Gastroesophageal sphincter (tissue), 3 donors: ENCODE measurements around the gene CNTNAP2.

Source experiments
- EP300 ChIP-seq: sonication (generic); formaldehyde crosslinking; IDR thresholded peaks from one replicate; pipeline ENCODE4 v1.6.1; 2017; ENCODE audit warnings: antibody characterized with exemption, mild to moderate bottlenecking
- POLR2AphosphoS5 ChIP-seq: sonication (generic); formaldehyde crosslinking; IDR thresholded peaks from one replicate; pipeline ENCODE4 v1.6.1; 2017; ENCODE audit warnings: antibody characterized with exemption
- TF ChIP-seq, protein P1 (sequence below), 4 experiments: fragments of 200-600 bp in 2 of 4; fragments of 450-650 bp in 2 of 4; sonication (generic) in 1 of 4; IDR thresholded peaks; one replicate each; pipeline ENCODE4 v1.5.1; 2017 to 2019; ENCODE audit warnings: antibody characterized with exemption in 4 of 4, mild to moderate bottlenecking in 2 of 4, moderate library complexity in 2 of 4

- TF ChIP-seq, protein P1, sequence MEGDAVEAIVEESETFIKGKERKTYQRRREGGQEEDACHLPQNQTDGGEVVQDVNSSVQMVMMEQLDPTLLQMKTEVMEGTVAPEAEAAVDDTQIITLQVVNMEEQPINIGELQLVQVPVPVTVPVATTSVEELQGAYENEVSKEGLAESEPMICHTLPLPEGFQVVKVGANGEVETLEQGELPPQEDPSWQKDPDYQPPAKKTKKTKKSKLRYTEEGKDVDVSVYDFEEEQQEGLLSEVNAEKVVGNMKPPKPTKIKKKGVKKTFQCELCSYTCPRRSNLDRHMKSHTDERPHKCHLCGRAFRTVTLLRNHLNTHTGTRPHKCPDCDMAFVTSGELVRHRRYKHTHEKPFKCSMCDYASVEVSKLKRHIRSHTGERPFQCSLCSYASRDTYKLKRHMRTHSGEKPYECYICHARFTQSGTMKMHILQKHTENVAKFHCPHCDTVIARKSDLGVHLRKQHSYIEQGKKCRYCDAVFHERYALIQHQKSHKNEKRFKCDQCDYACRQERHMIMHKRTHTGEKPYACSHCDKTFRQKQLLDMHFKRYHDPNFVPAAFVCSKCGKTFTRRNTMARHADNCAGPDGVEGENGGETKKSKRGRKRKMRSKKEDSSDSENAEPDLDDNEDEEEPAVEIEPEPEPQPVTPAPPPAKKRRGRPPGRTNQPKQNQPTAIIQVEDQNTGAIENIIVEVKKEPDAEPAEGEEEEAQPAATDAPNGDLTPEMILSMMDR (IDR thresholded peaks at IDR 0.05), result no peak
- no peak for TF ChIP-seq EP300
- TF ChIP-seq POLR2AphosphoS5, result no peak
Measured at GRCh38 chr7:146503844-146504243, 387.2 kb downstream of the CNTNAP2 start.
